Panc1 (cell line): ENCODE measurements around the gene ZBTB7B.

ENCODE experiments used
- POLR2AphosphoS5 ChIP-seq: IDR thresholded peaks from 2 replicates; pipeline ENCODE4 v1.6.1; 2012; ENCODE audit warnings: mild to moderate bottlenecking, low read depth, low read length, moderate library complexity
- SIN3A ChIP-seq: IDR thresholded peaks from 2 replicates; pipeline ENCODE4 v1.6.1; 2012; ENCODE audit warnings: low read depth, mild to moderate bottlenecking, low read length, moderate library complexity, borderline replicate concordance; ENCODE audit not compliant: insufficient read depth
- TCF7L2 ChIP-seq: IDR thresholded peaks from 2 replicates; pipeline ENCODE4 v1.6.1; 2011; ENCODE audit warnings: mild to moderate bottlenecking, low read depth, low read length, inconsistent platforms
- TF ChIP-seq, protein P1 (sequence below): fragments of 450-650 bp; IDR thresholded peaks from 2 replicates; pipeline ENCODE4 v1.5.1; 2017; ENCODE audit warnings: mild to moderate bottlenecking
- TF ChIP-seq, protein P2 (sequence below), 2 experiments: IDR thresholded peaks; 2 replicates each; pipeline ENCODE4 v1.6.1; 2011 to 2012; ENCODE audit warnings: low read depth in 2 of 2, control low read depth in 1 of 2, low read length in 1 of 2, mild to moderate bottlenecking in 1 of 2, moderate library complexity in 1 of 2; ENCODE audit not compliant: insufficient read depth in 1 of 2

GRCh38 chr1:155030243-155030795, 27.7 kb downstream of the ZBTB7B start:
- TF ChIP-seq, protein P1, sequence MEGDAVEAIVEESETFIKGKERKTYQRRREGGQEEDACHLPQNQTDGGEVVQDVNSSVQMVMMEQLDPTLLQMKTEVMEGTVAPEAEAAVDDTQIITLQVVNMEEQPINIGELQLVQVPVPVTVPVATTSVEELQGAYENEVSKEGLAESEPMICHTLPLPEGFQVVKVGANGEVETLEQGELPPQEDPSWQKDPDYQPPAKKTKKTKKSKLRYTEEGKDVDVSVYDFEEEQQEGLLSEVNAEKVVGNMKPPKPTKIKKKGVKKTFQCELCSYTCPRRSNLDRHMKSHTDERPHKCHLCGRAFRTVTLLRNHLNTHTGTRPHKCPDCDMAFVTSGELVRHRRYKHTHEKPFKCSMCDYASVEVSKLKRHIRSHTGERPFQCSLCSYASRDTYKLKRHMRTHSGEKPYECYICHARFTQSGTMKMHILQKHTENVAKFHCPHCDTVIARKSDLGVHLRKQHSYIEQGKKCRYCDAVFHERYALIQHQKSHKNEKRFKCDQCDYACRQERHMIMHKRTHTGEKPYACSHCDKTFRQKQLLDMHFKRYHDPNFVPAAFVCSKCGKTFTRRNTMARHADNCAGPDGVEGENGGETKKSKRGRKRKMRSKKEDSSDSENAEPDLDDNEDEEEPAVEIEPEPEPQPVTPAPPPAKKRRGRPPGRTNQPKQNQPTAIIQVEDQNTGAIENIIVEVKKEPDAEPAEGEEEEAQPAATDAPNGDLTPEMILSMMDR = no peak
- TF ChIP-seq POLR2AphosphoS5 (no peak), SIN3A (no peak), TCF7L2 (no peak)
- TF ChIP-seq, protein P2, sequence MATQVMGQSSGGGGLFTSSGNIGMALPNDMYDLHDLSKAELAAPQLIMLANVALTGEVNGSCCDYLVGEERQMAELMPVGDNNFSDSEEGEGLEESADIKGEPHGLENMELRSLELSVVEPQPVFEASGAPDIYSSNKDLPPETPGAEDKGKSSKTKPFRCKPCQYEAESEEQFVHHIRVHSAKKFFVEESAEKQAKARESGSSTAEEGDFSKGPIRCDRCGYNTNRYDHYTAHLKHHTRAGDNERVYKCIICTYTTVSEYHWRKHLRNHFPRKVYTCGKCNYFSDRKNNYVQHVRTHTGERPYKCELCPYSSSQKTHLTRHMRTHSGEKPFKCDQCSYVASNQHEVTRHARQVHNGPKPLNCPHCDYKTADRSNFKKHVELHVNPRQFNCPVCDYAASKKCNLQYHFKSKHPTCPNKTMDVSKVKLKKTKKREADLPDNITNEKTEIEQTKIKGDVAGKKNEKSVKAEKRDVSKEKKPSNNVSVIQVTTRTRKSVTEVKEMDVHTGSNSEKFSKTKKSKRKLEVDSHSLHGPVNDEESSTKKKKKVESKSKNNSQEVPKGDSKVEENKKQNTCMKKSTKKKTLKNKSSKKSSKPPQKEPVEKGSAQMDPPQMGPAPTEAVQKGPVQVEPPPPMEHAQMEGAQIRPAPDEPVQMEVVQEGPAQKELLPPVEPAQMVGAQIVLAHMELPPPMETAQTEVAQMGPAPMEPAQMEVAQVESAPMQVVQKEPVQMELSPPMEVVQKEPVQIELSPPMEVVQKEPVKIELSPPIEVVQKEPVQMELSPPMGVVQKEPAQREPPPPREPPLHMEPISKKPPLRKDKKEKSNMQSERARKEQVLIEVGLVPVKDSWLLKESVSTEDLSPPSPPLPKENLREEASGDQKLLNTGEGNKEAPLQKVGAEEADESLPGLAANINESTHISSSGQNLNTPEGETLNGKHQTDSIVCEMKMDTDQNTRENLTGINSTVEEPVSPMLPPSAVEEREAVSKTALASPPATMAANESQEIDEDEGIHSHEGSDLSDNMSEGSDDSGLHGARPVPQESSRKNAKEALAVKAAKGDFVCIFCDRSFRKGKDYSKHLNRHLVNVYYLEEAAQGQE (IDR thresholded peaks at IDR 0.05; ENCODE audit: insufficient read depth in 1 of 2, low read depth in 2 of 2, low read length in 1 of 2) = no peak
